ENCODE measurements around the gene SLN. TPM values are rescaled to one million over a fixed set of nuclear protein-coding genes. Genes with fewer than 3 reads are reported as not detected.

SLN gene
- total and polyA plus RNA-seq, 9 donors, result 0.60 to 5.1 TPM; not detected in 7

- 82 to 90% (median 83%) methylated on average over 4 of the region's 4 CpGs for WGBS, 3 donors
- TF ChIP-seq POLR2A (IDR thresholded peaks at IDR 0.05), result no peak
- no peak for TF ChIP-seq CTCF (IDR thresholded peaks at IDR 0.05)
- TF ChIP-seq EP300 (IDR thresholded peaks at IDR 0.05), result no peak
- DNase-seq, result no peak
- Histone ChIP-seq H3K9me3 (no peaks in the 10 kb centered on the region), H3K27ac (no peak overlapping the region), H3K27me3 (no peaks in the 10 kb centered on the region), H3K4me1 (ENCODE audit: insufficient read depth) (no peaks in the 10 kb centered on the region), H3K4me3 (no peak overlapping the region), H3K36me3 (no peaks in the 10 kb centered on the region)
- intact Hi-C loops (cut with DNase I), result no loop called here
Observed at GRCh38 chr11:107740271-107740670, 28.4 kb upstream of the SLN start.

- DNase-seq, result no peak
- no peaks in the 10 kb centered on the region for H3K36me3 ChIP-seq
- H3K4me3 ChIP-seq, result no peak overlapping the region
- WGBS, 3 donors, result 61 to 75% (median 67%) methylated on average over 1 of the region's 1 CpG
- no peaks in the 10 kb centered on the region for H3K9me3 ChIP-seq
- H3K27me3 ChIP-seq, result no peaks in the 10 kb centered on the region
- H3K27ac ChIP-seq, result no peak overlapping the region
- TF ChIP-seq CTCF (IDR thresholded peaks at IDR 0.05), result no peak
- no peak for TF ChIP-seq EP300 (IDR thresholded peaks at IDR 0.05)
- no peak for TF ChIP-seq POLR2A (IDR thresholded peaks at IDR 0.05)
- intact Hi-C loops (cut with DNase I), result no loop called here
- no peaks in the 10 kb centered on the region for H3K4me1 ChIP-seq (ENCODE audit: insufficient read depth)
Observed at GRCh38 chr11:107736546-107736945, 24.7 kb upstream of the SLN start.

GRCh38 chr11:107733518-107733917, 21.7 kb upstream of the SLN start:
- TF ChIP-seq EP300 (IDR thresholded peaks at IDR 0.05) (no peak), POLR2A (IDR thresholded peaks at IDR 0.05) (no peak), CTCF (IDR thresholded peaks at IDR 0.05) (no peak)
- no peaks in the 10 kb centered on the region for H3K4me1 ChIP-seq (ENCODE audit: insufficient read depth)
- intact Hi-C loops (cut with DNase I), result no loop called here
- WGBS, 3 donors, result 88 to 96% (median 94%) methylated on average over 3 of the region's 3 CpGs
- H3K36me3 ChIP-seq, result no peaks in the 10 kb centered on the region
- H3K27ac ChIP-seq, result no peak overlapping the region
- no peak for DNase-seq
- no peaks in the 10 kb centered on the region for H3K27me3 ChIP-seq
- no peaks in the 10 kb centered on the region for H3K9me3 ChIP-seq
- no peak overlapping the region for H3K4me3 ChIP-seq

- TF ChIP-seq CTCF (IDR thresholded peaks at IDR 0.05) (no peak), EP300 (IDR thresholded peaks at IDR 0.05) (no peak), POLR2A (IDR thresholded peaks at IDR 0.05) (no peak)
- H3K27ac ChIP-seq, result no peak overlapping the region
- no peak overlapping the region for H3K4me3 ChIP-seq
- intact Hi-C loops (cut with DNase I), result no loop called here
- no peaks in the 10 kb centered on the region for H3K4me1 ChIP-seq (ENCODE audit: insufficient read depth)
- no peaks in the 10 kb centered on the region for H3K9me3 ChIP-seq
- DNase-seq, result no peak
- no peaks in the 10 kb centered on the region for H3K36me3 ChIP-seq
- H3K27me3 ChIP-seq, result no peaks in the 10 kb centered on the region
- WGBS, 3 donors, result 88 to 90% (median 90%) methylated on average over 10 of the region's 10 CpGs
Observed at GRCh38 chr11:107732689-107733051, 20.8 kb upstream of the SLN start.

All from ovary (tissue), 9 donors.